ENCODE results near the gene UPB1.

UPB1 gene

DNA sequence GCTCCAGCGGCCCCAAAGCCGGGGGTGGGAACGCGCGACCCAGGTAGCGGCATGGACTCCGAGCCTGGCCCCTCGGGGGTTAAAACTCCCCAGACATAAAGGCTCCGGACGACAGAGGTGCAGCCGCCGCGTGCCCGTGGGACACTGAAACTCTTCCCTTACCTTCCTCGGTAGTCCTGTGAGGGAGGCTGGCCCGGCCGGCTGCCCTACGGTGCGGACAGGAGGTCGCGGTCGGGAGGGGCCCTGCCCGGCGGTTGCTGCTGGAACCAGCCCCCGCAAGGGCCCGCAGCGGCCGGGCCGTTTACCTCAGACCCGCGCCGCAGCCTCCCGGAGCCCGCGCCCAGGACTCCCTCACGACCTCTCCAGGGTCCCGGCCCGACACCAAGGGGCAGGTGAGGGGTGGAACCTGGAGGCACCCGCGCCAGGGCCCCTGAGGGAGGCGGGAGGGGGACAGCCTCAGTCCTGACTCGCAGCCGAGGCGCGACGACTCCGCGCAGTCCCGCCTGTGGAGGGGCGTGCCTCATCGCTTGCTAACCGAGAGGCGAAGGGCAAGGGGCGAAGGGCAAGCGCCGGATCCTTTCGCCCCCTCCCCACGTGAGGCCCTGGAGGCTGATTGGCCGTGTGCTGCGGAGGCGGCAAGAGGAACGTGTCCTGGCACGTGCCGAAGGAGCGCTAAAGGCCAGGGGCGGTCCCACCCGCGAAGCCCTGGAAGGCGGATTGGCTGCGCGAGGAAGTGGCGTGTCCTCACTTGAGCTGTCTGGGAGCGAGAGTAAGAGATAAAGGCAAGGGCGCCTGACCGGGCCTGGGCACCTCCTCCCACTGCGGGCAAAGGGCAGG, at the start of gene UPB1:
Gene UPB1 (plus strand): TSS at position 805 of the 837 bp plus-strand sequence. CDS start 72 bp downstream, outside the sequence.
- Histone ChIP-seq H3K9ac (ENCODE audit: insufficient read length) (no peak within 1 kb of the TSS), H3K9me3 (ENCODE audit: low read depth, low read length) (no peaks in the 10 kb centered on the region), H3K36me3 (ENCODE audit: insufficient read depth, low read length) (no peaks in the 10 kb centered on the region), H3K4me3 (no peak within 1 kb of the TSS), H3K27ac (no peak within 1 kb of the TSS)
- DNase-seq (ENCODE audit: low read depth, low spot score) = no peak
- TF ChIP-seq EZH2 (IDR thresholded peaks at IDR 0.05) = no peak
- TF ChIP-seq FOXP2 (optimal IDR thresholded peaks at IDR 0.05; ENCODE audit: control extremely low read depth, extremely low read length, insufficient read depth) = no peak
- no peak for TF ChIP-seq POLR2AphosphoS5 (IDR thresholded peaks at IDR 0.05; ENCODE audit: borderline replicate concordance, low read depth, low read length)

DNA sequence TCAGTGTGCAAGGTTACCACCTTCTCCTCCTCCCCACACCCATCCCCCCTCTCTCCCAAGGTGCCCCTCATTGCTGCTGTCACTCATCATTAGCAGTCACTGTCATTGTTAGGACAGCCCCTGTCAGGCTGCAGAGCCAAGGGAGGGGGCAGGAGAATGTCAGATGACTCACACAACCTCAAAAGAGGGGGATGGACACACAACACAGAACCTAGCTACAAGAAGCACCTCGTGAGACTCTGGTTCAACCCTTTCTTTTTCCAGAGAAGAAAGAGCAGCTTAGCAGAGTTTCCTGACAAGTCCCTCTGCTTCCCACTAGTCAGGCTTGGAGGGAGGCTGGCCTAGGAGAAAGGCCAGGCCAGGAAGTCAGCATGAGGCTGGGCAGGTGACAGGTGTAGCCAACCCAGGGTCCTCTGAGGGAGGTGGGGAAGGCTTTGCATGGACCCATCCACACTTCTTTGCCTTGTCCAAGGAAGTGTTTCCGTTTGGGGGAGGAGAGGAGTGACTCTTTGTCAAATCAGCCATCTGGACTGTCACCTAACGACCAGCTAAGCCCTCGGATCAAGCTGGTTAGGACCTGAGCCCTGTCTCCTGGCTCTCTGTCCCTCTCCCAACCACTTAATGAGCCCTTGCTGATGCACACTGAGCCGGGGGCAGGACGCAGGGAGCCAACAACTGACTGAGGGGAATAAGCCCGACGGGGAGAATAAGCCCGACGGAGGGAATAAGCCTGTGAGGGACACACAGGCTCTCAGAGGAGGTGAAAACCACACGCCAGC, 49.5 kb upstream of the UPB1 start:
- Histone ChIP-seq H3K36me3 (ENCODE audit: insufficient read depth, low read length) (no peaks in the 10 kb centered on the region), H3K4me3 (no peak overlapping the region), H3K9me3 (ENCODE audit: low read depth, low read length) (no peaks in the 10 kb centered on the region), H3K9ac (ENCODE audit: insufficient read length) (no peak overlapping the region), H3K27ac (no peak overlapping the region)
- no peak for DNase-seq (ENCODE audit: low read depth, low spot score)
- TF ChIP-seq POLR2AphosphoS5 (IDR thresholded peaks at IDR 0.05; ENCODE audit: borderline replicate concordance, low read depth, low read length) = no peak

DNA sequence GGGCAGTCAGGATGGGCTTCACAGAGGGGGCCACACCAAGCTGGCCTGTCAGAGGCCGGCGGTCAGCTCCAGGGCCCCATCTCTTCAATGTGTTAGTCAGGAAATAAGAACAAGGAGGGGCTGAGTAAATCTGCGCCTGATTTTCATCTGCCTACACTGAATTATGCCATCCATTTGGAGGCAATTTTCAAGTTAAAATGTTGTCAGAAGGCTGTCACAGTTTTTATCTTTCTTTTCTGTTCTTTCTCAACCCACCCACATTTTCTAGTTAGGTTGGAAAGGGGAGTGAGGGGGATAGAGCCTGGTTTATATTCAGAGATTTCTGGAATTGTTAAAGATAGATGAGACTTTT, 48.9 kb upstream of the UPB1 start:
- Histone ChIP-seq H3K9me3 (ENCODE audit: low read depth, low read length) (no peaks in the 10 kb centered on the region), H3K9ac (ENCODE audit: insufficient read length) (no peak overlapping the region), H3K4me3 (no peak overlapping the region), H3K36me3 (ENCODE audit: insufficient read depth, low read length) (no peaks in the 10 kb centered on the region), H3K27ac (no peak overlapping the region)
- TF ChIP-seq FOXP2 (optimal IDR thresholded peaks at IDR 0.05; ENCODE audit: control extremely low read depth, extremely low read length, insufficient read depth) = no peak
- no peak for TF ChIP-seq EZH2 (IDR thresholded peaks at IDR 0.05)
- TF ChIP-seq POLR2AphosphoS5 (IDR thresholded peaks at IDR 0.05; ENCODE audit: borderline replicate concordance, low read depth, low read length) = no peak
- DNase-seq (ENCODE audit: low read depth, low spot score) = no peak

DNA sequence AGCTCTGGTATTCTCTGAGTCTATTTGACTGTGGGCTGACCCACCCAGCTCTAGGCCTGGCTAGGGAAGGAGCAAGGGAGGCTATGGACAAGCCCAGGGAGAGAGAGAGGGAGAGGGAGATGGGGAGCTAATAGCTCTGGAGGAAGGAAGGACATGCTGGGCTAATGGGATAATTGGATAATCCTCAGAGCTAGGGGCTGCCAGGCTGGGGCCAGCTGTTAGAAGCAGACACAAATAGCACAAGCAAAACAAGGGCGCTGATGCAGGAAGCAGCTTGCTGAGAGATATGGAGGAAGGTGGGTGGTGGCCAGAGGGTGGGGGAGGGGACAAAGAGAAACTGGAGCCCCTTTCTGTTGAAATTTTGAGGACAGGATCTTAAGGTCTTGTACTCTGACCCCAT, 44.5 kb upstream of the UPB1 start:
- Histone ChIP-seq H3K27ac (no peak overlapping the region), H3K4me3 (no peak overlapping the region), H3K9me3 (ENCODE audit: low read depth, low read length) (no peaks in the 10 kb centered on the region), H3K36me3 (ENCODE audit: insufficient read depth, low read length) (no peaks in the 10 kb centered on the region), H3K9ac (ENCODE audit: insufficient read length) (no peak overlapping the region)
- no peak for DNase-seq (ENCODE audit: low read depth, low spot score)
- no peak for TF ChIP-seq FOXP2 (optimal IDR thresholded peaks at IDR 0.05; ENCODE audit: control extremely low read depth, extremely low read length, insufficient read depth)
- TF ChIP-seq EZH2 (IDR thresholded peaks at IDR 0.05) = no peak
- no peak for TF ChIP-seq POLR2AphosphoS5 (IDR thresholded peaks at IDR 0.05; ENCODE audit: borderline replicate concordance, low read depth, low read length)

DNA sequence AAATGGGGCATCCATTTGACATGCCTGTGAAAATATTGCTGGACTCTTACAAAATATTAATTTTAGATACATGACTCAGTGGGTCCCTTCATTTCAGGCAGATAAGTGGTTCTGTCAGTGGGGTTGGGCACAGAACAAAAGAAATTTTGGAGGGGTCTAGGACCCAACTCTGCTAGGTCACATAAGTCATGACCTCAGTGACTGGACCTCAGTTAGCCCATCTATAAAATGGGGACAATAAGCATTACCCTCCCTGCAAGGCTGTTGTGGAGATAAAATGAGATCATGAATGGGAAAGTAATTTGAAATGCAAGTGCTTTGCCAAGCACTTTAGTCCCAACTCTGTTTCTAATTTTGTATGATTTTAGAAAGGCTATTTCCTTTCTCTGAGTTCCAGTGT, 44.0 kb upstream of the UPB1 start:
- H3K36me3 ChIP-seq (ENCODE audit: insufficient read depth, low read length) = no peaks in the 10 kb centered on the region
- DNase-seq (ENCODE audit: low read depth, low spot score) = no peak
- H3K9ac ChIP-seq (ENCODE audit: insufficient read length) = no peak overlapping the region
- no peaks in the 10 kb centered on the region for H3K9me3 ChIP-seq (ENCODE audit: low read depth, low read length)
- no peak overlapping the region for H3K27ac ChIP-seq
- TF ChIP-seq FOXP2 (optimal IDR thresholded peaks at IDR 0.05; ENCODE audit: control extremely low read depth, extremely low read length, insufficient read depth) (no peak), EZH2 (IDR thresholded peaks at IDR 0.05) (no peak), POLR2AphosphoS5 (IDR thresholded peaks at IDR 0.05; ENCODE audit: borderline replicate concordance, low read depth, low read length) (no peak)
- H3K4me3 ChIP-seq = no peak overlapping the region

DNA sequence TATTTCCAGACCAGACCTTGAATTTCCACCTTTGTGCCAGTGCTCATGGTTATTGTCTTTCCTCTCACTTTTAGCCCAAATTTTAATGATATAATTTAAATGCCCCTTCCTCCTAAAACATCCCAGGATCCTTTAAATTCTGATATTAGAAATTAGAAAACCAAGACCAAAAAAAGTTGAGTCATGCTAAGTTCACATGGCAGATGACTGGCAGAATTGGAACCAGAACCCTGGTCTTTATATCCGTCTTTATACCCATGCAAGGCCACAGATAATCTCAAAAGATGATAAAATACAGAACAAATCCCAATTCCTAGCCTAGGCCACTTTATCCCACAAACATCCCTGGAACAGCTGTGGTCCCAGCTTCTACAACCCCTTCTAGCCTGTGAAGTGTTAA, 41.3 kb upstream of the UPB1 start:
- Histone ChIP-seq H3K9ac (ENCODE audit: insufficient read length) (no peak overlapping the region), H3K4me3 (no peak overlapping the region), H3K36me3 (ENCODE audit: insufficient read depth, low read length) (no peaks in the 10 kb centered on the region), H3K27ac (no peak overlapping the region), H3K9me3 (ENCODE audit: low read depth, low read length) (no peaks in the 10 kb centered on the region)
- TF ChIP-seq EZH2 (IDR thresholded peaks at IDR 0.05) = no peak
- no peak for DNase-seq (ENCODE audit: low read depth, low spot score)

DNA sequence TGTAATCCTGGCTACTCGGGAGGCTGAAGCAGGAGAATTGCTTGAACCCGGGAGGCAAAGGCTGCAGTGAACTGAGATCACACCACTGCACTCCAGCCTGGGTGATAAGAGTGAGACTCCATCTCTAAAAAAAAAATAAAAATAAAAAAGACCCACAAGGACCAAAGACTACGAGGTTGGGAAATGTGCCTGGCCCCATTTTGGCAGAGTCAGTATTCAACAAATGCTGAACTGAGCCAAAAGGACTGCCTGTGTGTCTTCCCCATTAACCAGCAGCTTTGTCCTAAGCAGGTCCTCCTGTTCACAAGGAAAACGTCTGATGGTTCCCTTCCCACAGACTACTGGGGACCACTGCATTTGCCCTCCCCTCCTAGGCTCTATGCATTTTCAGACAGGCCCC, 40.1 kb upstream of the UPB1 start:
- Histone ChIP-seq H3K4me3 (no peak overlapping the region), H3K36me3 (ENCODE audit: insufficient read depth, low read length) (no peaks in the 10 kb centered on the region), H3K9ac (ENCODE audit: insufficient read length) (no peak overlapping the region), H3K27ac (no peak overlapping the region), H3K9me3 (ENCODE audit: low read depth, low read length) (no peaks in the 10 kb centered on the region)
- no peak for DNase-seq (ENCODE audit: low read depth, low spot score)
- TF ChIP-seq FOXP2 (optimal IDR thresholded peaks at IDR 0.05; ENCODE audit: control extremely low read depth, extremely low read length, insufficient read depth) (no peak), POLR2AphosphoS5 (IDR thresholded peaks at IDR 0.05; ENCODE audit: borderline replicate concordance, low read depth, low read length) (no peak), EZH2 (IDR thresholded peaks at IDR 0.05) (no peak)

DNA sequence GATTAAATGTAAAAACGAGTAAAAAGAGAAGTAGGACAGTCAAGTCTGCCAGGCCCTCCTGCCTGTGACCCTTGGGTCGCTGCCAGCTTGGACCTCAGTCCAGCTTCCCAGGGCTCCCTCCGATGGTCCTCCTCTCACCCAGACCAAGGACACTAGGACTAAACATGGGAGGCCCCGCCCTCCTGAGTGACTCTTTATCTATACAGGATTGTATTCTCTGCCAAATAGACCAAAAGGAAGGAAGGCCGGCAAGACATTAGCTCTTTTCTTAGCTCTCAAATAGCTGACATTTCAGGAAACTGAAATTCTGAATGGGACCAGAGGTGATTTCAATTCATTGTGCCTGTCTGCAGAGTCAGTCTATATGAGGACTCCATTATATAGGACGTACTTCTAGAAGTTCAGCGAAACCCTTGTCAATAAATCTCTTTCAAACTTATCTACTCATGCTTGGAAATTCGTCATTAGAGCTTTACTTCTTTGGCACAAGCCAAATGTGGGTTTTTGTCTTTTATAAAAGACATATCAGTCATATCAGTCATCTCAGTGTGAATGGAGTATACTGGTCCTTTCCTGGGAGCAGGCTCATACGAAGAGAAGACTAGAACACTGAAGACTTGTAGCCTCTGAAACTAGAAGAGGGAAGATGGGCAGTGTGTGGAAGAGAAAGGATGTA, 39.2 kb upstream of the UPB1 start:
- Histone ChIP-seq H3K9me3 (ENCODE audit: low read depth, low read length) (no peaks in the 10 kb centered on the region), H3K9ac (ENCODE audit: insufficient read length) (no peak overlapping the region), H3K36me3 (ENCODE audit: insufficient read depth, low read length) (no peaks in the 10 kb centered on the region), H3K4me3 (no peak overlapping the region), H3K27ac (no peak overlapping the region)
- DNase-seq (ENCODE audit: low read depth, low spot score) = no peak
- TF ChIP-seq POLR2AphosphoS5 (IDR thresholded peaks at IDR 0.05; ENCODE audit: borderline replicate concordance, low read depth, low read length) (no peak), FOXP2 (optimal IDR thresholded peaks at IDR 0.05; ENCODE audit: control extremely low read depth, extremely low read length, insufficient read depth) (no peak)

Data from SK-N-MC (cell line).